ENCODE measurements around the gene CABLES2. TPM values are rescaled to one million over a fixed set of nuclear protein-coding genes. Genes with fewer than 3 reads are reported as not detected.

CABLES2 gene
- total and polyA plus RNA-seq, 9 of the 15 experiments (the other 6 are each of a cell fraction or from before 2014, with no cell fraction given) = 0.46 to 4.2 (median 1.6) TPM

DNA sequence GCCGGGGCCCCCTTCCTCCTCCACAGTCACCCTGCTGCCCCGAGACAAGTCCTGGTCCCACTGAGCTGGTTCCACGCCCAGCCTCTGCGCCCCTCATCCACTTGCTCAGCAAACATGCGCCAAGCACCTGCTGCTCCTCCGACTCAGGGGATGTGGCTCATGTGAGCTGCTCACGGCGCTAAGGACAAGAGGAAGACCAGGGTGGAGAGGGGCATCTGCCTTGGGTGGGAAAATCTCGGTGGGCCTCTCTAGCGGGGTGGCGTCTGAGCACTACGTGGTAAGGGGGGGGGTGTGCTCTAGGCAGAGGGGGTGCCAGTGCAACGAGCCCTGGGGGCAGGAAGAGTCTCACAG lies 44.5 kb downstream of the CABLES2 start:
- 94% methylated on average over 3 of the region's 13 CpGs for WGBS (ENCODE audit: insufficient coverage, low coverage, missing lambda C conversion rate)
- in situ Hi-C loops (cut with MboI) (loop anchor here (10.0 kb wide), 1 partner anchor 368 kb away; no protein-coding TSS in a partner anchor), intact Hi-C loops (cut with micrococcal nuclease) (no loop called here)
- POLR2A ChIA-PET = interaction anchor here (0.5 kb wide), 1 partner anchor 14 kb away, joined by 3 read pairs; no protein-coding TSS in a partner anchor
- Histone ChIP-seq H3K9ac (ENCODE audit: insufficient read depth in 1 of 2, low read depth in 2 of 2, low read length in 2 of 2) (peak overlapping the region in 1 of 2 experiments; percentile 56; a peak in 2 of 4 replicates), H3K4me2 (ENCODE audit: insufficient read depth, low read length) (no peak overlapping the region), H3K9me1 (ENCODE audit: control insufficient read depth, insufficient read depth, low read length) (peaks cover 4% of the 10 kb centered on the region), H3K36me3 (ENCODE audit: control insufficient read depth, insufficient read depth, low read length) (peaks cover 33% of the 10 kb centered on the region; the same call in 1 of the 3 replicates), H3K4me3 (no peak overlapping the region), H3K79me2 (ENCODE audit: control insufficient read depth, insufficient read depth, low read length) (peaks cover 71% of the 10 kb centered on the region), H3K27ac (ENCODE audit: extremely low read depth, low read depth, low read length) (no peak overlapping the region), H4K20me1 (replicated peaks; ENCODE audit: control insufficient read depth, insufficient read depth, low read length) (peaks cover 13% of the 10 kb centered on the region; the same call in 1 of the 2 replicates), H3K27me3 (ENCODE audit: control insufficient read depth in 2 of 2, insufficient read depth in 2 of 2, low read length in 2 of 2) (no peaks in the 10 kb centered on the region), H3K4me1 (replicated peaks in 1 of 2; ENCODE audit: control insufficient read depth in 2 of 2, insufficient read depth in 2 of 2, low read length in 2 of 2) (peaks cover 52 to 96% of the 10 kb centered on the region in 2 experiments), H3K9me3 (replicated peaks; ENCODE audit: control insufficient read depth, insufficient read depth, low read depth, low read length) (no peaks in the 10 kb centered on the region), H2AFZ (ENCODE audit: low read depth, low read length) (no peak overlapping the region)
- 0 out of 2 replicates have a peak, but pooled peaks have one; percentile 8 for TF ChIP-seq RBFOX2 (IDR thresholded peaks at IDR 0.05; ENCODE audit: low read depth, low read length)
- TF ChIP-seq SIX5 (IDR thresholded peaks at IDR 0.05; ENCODE audit: borderline replicate concordance in 1 of 2, insufficient read depth in 1 of 2, low read depth in 1 of 2, low read length in 2 of 2) = no peak
- TF ChIP-seq YY1 (IDR thresholded peaks at IDR 0.05; ENCODE audit: borderline replicate concordance in 1 of 3, control insufficient read depth in 1 of 3, extremely low read depth in 1 of 3, insufficient read depth in 3 of 3, insufficient read length in 1 of 3, insufficient replicate concordance in 2 of 3, low read depth in 1 of 3, low read length in 2 of 3) = no peak
- TF ChIP-seq KDM5B (IDR thresholded peaks at IDR 0.05; ENCODE audit: insufficient replicate concordance, low read depth, low read length) = no peak
- DNase-seq (ENCODE audit: extremely low read depth in 1 of 4, low spot score in 3 of 4) = no peak
- no peak for ATAC-seq
- no TSS peak for BruUV-seq (replicated peaks)
- CTCF ChIA-PET (ENCODE audit: low intra/inter-chr PET ratio) = no interaction called here
- no peak for FAIRE-seq

All from K562 (cell line).